ENCODE data around the gene MARK2. TPM values are rescaled to one million over a fixed set of nuclear protein-coding genes. Genes with fewer than 3 reads are reported as not detected.

MARK2 gene
- total and polyA plus RNA-seq, 2 experiments from 2014 or later, result 8.9 to 15.8 TPM

GRCh38 chr11:63883791-63884190 is 44.9 kb downstream of the MARK2 start:
- no peak overlapping the region for H3K9ac ChIP-seq
- H2AFZ ChIP-seq, result no peak overlapping the region
- no peaks in the 10 kb centered on the region for H3K9me2 ChIP-seq (ENCODE audit: insufficient read depth)
- in situ Hi-C loops (cut with MboI), result no loop called here
- peaks cover 18% of the 10 kb centered on the region for H3F3A ChIP-seq (ENCODE audit: insufficient read depth)
- H3K27ac ChIP-seq, result no peak overlapping the region
- H3K4me3 ChIP-seq, result no peak overlapping the region
- H3K4me2 ChIP-seq (ENCODE audit: unreplicated experiment), result no peak overlapping the region
- no peaks in the 10 kb centered on the region for H3K36me3 ChIP-seq (ENCODE audit: low read depth)
- peaks cover 32% of the 10 kb centered on the region for H3K4me1 ChIP-seq (ENCODE audit: insufficient read depth)
- peaks cover 98% of the 10 kb centered on the region for H3K79me2 ChIP-seq (ENCODE audit: insufficient read depth)
- 82% methylated on average over 6 of the region's 6 CpGs for WGBS, 2 experiments (ENCODE audit: low coverage in 1 of 2, low lambda C conversion rate in 2 of 2, missing lambda C conversion rate in 2 of 2)
- no peak for DNase-seq
- H4K20me1 ChIP-seq (ENCODE audit: insufficient read depth), result peaks cover 2% of the 10 kb centered on the region; the same call in 1 of the 2 replicates
- TF ChIP-seq EZH2 (IDR thresholded peaks at IDR 0.05; ENCODE audit: insufficient read depth, poor library complexity, severe bottlenecking) (no peak), EZH2phosphoT487 (IDR thresholded peaks at IDR 0.05; ENCODE audit: insufficient read depth, low read depth) (no peak)
- no peaks in the 10 kb centered on the region for H3K27me3 ChIP-seq (replicated peaks; ENCODE audit: insufficient read depth)
- no peaks in the 10 kb centered on the region for H3K9me3 ChIP-seq (ENCODE audit: low read depth)

GRCh38 chr11:63884196-63884932 is 45.5 kb downstream of the MARK2 start:
- H3K27ac ChIP-seq, result no peak overlapping the region
- peaks cover 37% of the 10 kb centered on the region for H3K4me1 ChIP-seq (ENCODE audit: insufficient read depth)
- TF ChIP-seq EZH2phosphoT487 (IDR thresholded peaks at IDR 0.05; ENCODE audit: insufficient read depth, low read depth), result no peak
- no peak for TF ChIP-seq EZH2 (IDR thresholded peaks at IDR 0.05; ENCODE audit: insufficient read depth, poor library complexity, severe bottlenecking)
- no peaks in the 10 kb centered on the region for H3K9me2 ChIP-seq (ENCODE audit: insufficient read depth)
- H3K9ac ChIP-seq, result no peak overlapping the region
- no peaks in the 10 kb centered on the region for H3K27me3 ChIP-seq (replicated peaks; ENCODE audit: insufficient read depth)
- no peak overlapping the region for H2AFZ ChIP-seq
- peaks cover 14% of the 10 kb centered on the region for H3F3A ChIP-seq (ENCODE audit: insufficient read depth)
- no peaks in the 10 kb centered on the region for H3K36me3 ChIP-seq (ENCODE audit: low read depth)
- in situ Hi-C loops (cut with MboI), result no loop called here
- H4K20me1 ChIP-seq (ENCODE audit: insufficient read depth), result no peaks in the 10 kb centered on the region
- no peak for DNase-seq
- H3K4me2 ChIP-seq (ENCODE audit: unreplicated experiment), result no peak overlapping the region
- no peak overlapping the region for H3K4me3 ChIP-seq
- H3K79me2 ChIP-seq (ENCODE audit: insufficient read depth), result peaks cover 98% of the 10 kb centered on the region
- 93 to 97% methylated on average over 4 of the region's 4 CpGs for WGBS, 2 experiments (ENCODE audit: low coverage in 1 of 2, low lambda C conversion rate in 2 of 2, missing lambda C conversion rate in 2 of 2)
- no peaks in the 10 kb centered on the region for H3K9me3 ChIP-seq (ENCODE audit: low read depth)

GRCh38 chr11:63887386-63887999 is 48.6 kb downstream of the MARK2 start:
- no peak for TF ChIP-seq EZH2 (IDR thresholded peaks at IDR 0.05; ENCODE audit: insufficient read depth, poor library complexity, severe bottlenecking)
- no peak for TF ChIP-seq EZH2phosphoT487 (IDR thresholded peaks at IDR 0.05; ENCODE audit: insufficient read depth, low read depth)
- Histone ChIP-seq H3F3A (ENCODE audit: insufficient read depth) (no peaks in the 10 kb centered on the region), H3K4me1 (ENCODE audit: insufficient read depth) (peaks cover 25% of the 10 kb centered on the region), H3K9me3 (ENCODE audit: low read depth) (no peaks in the 10 kb centered on the region), H3K9ac (no peak overlapping the region), H4K20me1 (ENCODE audit: insufficient read depth) (no peaks in the 10 kb centered on the region; the same call in 1 of the 2 replicates), H2AFZ (no peak overlapping the region), H3K27ac (peak overlapping the region; percentile 65), H3K9me2 (ENCODE audit: insufficient read depth) (no peaks in the 10 kb centered on the region), H3K36me3 (ENCODE audit: low read depth) (no peaks in the 10 kb centered on the region), H3K27me3 (replicated peaks; ENCODE audit: insufficient read depth) (no peaks in the 10 kb centered on the region), H3K4me2 (ENCODE audit: unreplicated experiment) (peak overlapping the region; percentile 57), H3K4me3 (peak overlapping the region; percentile 18; the same call in 1 of the 2 replicates), H3K79me2 (ENCODE audit: insufficient read depth) (peaks cover 100% of the 10 kb centered on the region)
- no peak for DNase-seq
- in situ Hi-C loops (cut with MboI), result no loop called here
- WGBS, 2 experiments (ENCODE audit: low coverage in 1 of 2, low lambda C conversion rate in 2 of 2, missing lambda C conversion rate in 2 of 2), result 53 to 59% methylated on average over 6 of the region's 6 CpGs

GRCh38 chr11:63888170-63889086 is 49.5 kb downstream of the MARK2 start:
- 24 to 28% methylated on average over 24 to 25 of the region's 25 CpGs for WGBS, 2 experiments (ENCODE audit: low coverage in 1 of 2, low lambda C conversion rate in 2 of 2, missing lambda C conversion rate in 2 of 2)
- Histone ChIP-seq H3F3A (ENCODE audit: insufficient read depth) (no peaks in the 10 kb centered on the region), H3K27me3 (replicated peaks; ENCODE audit: insufficient read depth) (no peaks in the 10 kb centered on the region), H3K9me2 (ENCODE audit: insufficient read depth) (no peaks in the 10 kb centered on the region), H3K27ac (peak overlapping the region; percentile 65), H3K36me3 (ENCODE audit: low read depth) (no peaks in the 10 kb centered on the region), H3K9me3 (ENCODE audit: low read depth) (no peaks in the 10 kb centered on the region), H3K4me2 (ENCODE audit: unreplicated experiment) (peak overlapping the region; percentile 57), H3K4me3 (peak overlapping the region; percentile 48), H3K4me1 (ENCODE audit: insufficient read depth) (peaks cover 25% of the 10 kb centered on the region), H3K79me2 (ENCODE audit: insufficient read depth) (peaks cover 100% of the 10 kb centered on the region), H3K9ac (peak overlapping the region; percentile 56), H2AFZ (no peak overlapping the region), H4K20me1 (ENCODE audit: insufficient read depth) (peaks cover 5% of the 10 kb centered on the region; the same call in 1 of the 2 replicates)
- TF ChIP-seq EZH2 (IDR thresholded peaks at IDR 0.05; ENCODE audit: insufficient read depth, poor library complexity, severe bottlenecking), result no peak
- no peak for TF ChIP-seq EZH2phosphoT487 (IDR thresholded peaks at IDR 0.05; ENCODE audit: insufficient read depth, low read depth)
- DNase-seq, result peak; percentile 78
- in situ Hi-C loops (cut with MboI), result no loop called here
